Fibroblast of peridontal ligament (primary cell): ENCODE measurements around the gene EXOSC5.

Experiments
- DNase-seq: peaks from one replicate; pipeline ENCODE4 v3.0.0-alpha.2; 2010; ENCODE audit errors: extremely low read depth

The EXOSC5 gene

GRCh38 chr19:41367848-41368301 is 29.3 kb downstream of the EXOSC5 start:
- DNase-seq, result peak; percentile 96

DNA sequence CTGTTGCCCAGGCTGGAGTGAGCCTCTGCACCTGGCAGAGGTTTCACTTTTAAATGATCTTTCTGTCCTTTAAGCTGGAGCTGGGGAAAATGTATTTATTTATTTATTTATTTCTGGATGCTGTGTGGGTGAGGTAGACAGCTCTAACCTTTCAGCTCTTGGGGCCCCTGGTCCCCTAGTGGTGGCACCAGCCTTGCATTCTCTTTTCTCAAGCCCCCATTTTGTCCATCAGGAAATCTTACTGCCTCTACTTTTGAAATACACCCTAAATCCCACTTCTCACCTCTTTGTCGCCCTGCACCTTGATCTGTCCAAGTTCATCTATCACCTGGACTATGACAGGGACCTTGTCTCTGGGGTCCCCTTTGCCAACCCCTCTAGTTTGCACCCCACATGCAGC is 31.1 kb downstream of the EXOSC5 start:
- no peak for DNase-seq

- DNase-seq, result no peak
Observed at GRCh38 chr19:41364524-41365391, 32.4 kb downstream of the EXOSC5 start.

DNA sequence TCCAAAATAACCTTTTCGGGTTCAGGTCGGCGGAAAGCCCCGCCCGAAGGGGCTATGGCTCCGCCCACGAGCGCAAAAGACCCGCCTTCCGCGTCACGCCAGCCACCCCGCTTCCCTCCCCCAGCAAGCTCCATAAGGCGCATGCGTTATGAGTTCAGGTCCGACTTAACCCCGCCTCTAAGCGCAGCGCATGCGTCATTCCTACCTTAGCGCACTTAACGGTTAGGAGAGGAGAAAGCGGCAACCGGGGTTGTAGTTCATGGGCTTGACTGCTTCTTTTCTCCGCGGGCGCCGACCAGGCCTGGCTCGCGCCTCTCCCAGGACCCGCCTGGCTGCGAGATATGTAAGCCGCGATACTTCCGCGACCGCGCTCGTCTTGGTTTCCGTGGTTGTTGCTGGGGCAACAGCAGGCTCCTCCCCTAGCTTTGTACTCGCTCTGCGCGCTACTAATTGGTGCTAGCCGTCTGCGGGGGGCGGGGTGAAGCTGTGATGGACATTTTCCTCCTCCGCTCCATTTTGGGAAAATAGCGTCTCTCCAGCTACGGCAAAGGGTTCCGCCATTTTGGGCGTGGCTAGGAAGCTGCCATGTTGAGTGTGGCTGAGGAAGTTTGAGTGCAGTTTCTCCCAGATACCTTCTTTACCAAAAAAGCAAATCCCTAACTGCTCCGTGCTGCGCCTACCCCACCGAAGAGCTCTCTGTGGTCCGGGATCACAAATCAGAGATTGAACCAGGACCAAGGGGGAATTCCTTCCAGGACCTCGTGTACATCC is 33.2 kb downstream of the EXOSC5 start, which contains the start of gene B9D2:
Gene B9D2, minus strand, starts transcription at position 397 of the 771 bp plus-strand sequence. CDS start 630 bp downstream, outside the sequence.
- peak; percentile 99 for DNase-seq

DNA sequence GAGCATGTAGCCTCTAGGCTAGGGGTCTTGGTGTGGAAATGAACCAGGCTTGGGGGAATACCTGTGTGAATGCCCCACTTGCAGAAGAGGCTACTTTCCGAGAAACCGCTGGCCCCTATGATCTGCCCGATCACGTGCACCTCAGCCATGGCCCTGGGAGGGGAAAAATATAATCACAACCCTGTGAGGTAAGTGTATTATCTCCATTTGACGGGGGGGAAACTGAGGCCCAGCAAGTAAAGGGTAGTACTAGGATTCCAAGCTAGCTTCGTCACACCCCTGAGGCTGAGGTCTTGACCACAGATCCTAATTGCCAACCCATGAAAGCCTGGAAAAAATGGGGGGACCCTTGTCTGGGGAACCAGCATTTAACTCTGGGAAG is 33.8 kb downstream of the EXOSC5 start:
- DNase-seq, result no peak

DNA sequence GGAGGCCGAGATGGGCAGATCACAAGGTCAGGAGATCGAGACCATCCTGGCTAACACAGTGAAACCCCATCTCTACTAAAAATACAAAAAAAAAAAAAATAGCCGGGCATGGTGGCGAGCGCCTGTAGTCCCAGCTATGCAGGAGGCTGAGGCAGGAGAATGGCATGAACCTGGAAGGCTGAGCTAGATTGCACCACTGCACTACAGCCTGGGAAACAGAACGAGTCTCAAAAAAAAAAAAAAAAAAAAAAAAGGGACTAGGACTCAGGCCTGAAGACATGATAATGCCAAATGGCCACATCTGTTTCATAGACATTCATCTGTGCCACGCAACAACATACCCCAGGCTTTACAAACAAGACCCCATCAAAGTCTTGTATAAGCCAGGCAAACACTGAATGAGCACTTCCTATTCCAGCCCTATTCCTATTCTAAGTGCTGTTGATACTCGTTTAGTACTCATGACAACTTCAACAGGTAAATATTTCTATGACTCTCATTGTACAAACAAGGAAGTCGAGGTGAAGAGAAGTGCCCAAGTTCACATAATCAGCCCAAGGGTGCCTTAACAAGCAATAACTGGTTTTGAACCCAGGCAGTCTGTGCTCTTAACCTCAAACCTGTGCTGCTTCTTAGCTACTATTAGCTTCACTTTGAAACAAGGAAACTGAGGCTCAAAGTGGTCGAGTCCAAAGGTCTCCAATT is 34.9 kb downstream of the EXOSC5 start:
- no peak for DNase-seq

DNA sequence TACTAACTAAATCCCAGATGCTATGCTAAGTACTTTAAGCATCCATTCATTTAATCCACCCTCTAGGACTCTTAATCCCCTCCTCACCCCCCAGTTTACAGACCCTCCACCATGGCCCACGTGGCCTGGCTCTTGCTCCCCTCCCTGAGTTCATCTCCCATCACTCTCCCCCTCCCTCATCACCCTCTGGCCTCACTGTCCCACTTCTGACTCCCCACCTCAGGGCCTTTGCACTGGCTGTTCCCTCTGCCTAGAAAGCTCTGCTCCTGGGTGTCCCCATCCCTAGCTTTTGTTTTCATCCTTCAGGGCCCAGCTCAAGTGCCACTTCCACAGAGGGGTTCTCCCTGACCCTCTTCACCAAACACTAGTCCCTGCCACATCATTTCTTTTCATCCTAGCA is 37.4 kb downstream of the EXOSC5 start:
- no peak for DNase-seq

- no peak for DNase-seq
Observed at GRCh38 chr19:41357746-41358145, 39.4 kb downstream of the EXOSC5 start.

GRCh38 chr19:41356984-41357739 is 40.0 kb downstream of the EXOSC5 start:
- DNase-seq, result no peak

- DNase-seq, result no peak
Observed at GRCh38 chr19:41355802-41356201, 41.4 kb downstream of the EXOSC5 start.

DNA sequence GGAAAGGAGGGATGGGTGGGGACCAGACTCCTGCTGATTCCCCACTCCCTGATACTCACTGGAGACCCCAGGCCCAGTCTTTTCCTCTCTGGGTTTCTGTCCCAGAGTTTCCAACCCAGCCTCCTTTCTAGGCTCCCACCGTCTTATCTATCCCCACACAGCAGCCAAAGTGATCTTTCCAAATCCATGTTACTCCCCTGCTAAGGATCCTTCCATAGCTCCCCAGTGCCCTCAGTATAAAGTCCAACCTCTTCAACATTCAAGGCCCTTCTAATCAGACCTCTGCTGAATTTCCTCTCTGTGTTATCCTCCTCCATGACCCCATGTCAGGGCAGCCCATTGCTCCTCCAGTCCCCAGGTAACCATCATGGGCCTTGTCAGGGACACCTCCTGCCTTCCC is 42.1 kb downstream of the EXOSC5 start:
- DNase-seq, result no peak

DNA sequence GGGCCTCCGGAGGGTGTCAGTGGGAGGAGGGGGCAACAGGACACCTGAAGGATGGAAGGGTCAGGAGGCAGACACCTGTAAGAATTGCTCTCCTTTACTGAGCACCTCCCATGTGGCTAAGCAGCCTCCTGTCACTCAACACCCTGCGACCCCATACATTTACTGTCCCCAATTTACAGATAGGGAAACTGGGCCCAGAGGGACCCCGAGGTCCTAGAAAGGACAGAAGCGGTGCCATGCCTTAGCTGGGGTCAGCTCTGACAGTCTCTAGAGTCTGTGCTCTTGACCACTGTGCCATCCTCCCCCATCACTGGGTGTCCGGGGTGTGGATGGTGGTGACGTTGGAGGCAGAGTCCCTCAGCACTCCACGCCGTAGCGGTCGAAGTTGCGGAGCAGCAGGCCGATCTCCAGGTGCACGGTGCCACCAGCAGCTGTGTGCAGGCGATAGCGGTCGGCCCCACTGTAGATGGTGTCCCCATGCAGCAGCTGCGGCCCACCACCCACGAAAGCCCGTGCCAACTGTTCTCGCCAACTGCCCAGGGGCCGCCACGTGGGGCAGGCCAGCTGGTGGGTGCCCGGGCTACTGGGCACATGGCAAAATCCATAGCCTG is 42.7 kb downstream of the EXOSC5 start:
- no peak for DNase-seq

DNA sequence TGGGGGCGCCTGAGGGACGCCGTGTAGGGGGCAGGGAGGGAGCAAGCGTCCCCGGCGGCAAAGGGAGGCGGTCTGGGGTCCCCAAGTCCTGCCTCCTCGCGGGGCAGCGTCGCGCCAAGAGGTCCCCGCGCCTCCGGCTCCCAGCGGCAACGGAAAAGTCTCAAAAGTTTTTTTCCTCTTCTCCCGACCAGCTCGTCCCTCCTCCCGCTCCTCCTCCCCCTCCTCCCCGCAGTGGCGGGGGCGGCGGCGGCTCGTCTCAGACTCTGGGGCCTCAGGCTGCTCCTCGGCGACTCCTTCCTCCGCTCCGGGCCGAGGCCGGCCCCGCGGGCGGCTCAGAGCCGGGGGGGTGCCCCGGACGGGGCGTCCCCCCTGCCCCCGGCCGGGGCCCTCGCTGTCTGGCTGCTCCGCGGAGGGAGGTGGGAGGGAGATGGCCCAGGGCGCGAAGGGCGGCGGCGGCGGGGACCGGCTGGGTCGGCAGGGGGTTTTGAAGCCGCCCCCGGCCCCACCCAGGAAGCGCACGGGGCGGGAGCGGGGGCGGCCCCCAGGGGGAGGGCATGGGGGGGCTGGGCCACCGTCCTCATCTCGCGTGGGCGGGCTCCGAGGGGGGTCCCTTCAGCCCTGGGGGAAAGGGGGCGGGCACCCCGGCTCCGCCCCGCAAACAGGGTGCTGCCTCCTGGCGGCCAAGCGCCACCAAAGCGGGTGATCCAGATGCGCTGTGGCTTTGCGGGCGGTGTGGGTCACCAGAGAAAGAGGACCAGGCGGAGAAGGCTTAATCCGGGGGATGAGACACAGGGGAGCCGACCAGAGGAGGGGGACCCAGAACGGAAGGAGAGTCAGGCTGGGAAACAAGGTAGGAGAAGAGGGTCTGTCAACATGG is 43.5 kb downstream of the EXOSC5 start, which contains the start of gene TGFB1:
Gene TGFB1, minus strand, starts transcription at position 457 of the 877 bp plus-strand sequence. CDS start 878 bp downstream, outside the sequence.
- peak; percentile 79 for DNase-seq

DNA sequence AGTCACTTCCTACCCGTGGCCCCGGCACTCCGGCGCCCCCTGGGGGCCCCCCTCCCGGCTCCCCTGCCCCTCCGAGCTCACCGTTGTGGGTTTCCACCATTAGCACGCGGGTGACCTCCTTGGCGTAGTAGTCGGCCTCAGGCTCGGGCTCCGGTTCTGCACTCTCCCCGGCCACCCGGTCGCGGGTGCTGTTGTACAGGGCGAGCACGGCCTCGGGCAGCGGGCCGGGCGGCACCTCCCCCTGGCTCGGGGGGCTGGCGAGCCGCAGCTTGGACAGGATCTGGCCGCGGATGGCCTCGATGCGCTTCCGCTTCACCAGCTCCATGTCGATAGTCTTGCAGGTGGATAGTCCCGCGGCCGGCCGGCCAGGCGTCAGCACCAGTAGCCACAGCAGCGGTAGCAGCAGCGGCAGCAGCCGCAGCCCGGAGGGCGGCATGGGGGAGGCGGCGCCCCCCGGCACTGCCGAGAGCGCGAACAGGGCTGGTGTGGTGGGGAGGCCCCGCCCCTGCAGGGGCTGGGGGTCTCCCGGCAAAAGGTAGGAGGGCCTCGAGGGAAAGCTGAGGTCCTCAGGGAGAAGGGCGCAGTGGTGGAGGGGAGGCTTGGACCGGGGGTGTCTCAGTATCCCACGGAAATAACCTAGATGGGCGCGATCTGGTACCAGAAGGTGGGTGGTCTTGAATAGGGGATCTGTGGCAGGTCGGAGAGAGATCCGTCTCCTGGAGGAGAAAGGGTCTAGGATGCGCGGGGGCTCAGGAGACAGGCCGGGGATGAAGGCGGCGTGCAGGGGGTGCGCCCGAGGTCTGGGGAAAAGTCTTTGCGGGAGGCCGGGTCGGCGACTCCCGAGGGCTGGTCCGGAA is 44.3 kb downstream of the EXOSC5 start:
- DNase-seq, result peak; percentile 35

DNA sequence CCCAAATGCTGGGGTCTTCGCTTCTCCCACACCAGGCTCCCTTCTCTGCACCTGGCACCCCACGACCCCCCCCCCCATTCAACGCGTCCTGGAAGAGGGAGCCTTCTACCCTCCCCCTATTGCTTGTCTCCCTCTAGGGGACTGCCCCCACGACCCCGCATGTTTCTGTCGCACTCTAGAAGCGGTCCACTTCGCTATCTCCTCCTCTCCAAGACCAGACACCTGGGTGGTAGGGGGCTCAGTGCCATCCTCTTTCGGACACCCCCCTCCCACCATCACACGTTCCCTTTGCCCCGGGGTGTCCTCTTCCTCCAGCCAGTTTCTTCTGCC is 44.9 kb downstream of the EXOSC5 start:
- no peak for DNase-seq

DNA sequence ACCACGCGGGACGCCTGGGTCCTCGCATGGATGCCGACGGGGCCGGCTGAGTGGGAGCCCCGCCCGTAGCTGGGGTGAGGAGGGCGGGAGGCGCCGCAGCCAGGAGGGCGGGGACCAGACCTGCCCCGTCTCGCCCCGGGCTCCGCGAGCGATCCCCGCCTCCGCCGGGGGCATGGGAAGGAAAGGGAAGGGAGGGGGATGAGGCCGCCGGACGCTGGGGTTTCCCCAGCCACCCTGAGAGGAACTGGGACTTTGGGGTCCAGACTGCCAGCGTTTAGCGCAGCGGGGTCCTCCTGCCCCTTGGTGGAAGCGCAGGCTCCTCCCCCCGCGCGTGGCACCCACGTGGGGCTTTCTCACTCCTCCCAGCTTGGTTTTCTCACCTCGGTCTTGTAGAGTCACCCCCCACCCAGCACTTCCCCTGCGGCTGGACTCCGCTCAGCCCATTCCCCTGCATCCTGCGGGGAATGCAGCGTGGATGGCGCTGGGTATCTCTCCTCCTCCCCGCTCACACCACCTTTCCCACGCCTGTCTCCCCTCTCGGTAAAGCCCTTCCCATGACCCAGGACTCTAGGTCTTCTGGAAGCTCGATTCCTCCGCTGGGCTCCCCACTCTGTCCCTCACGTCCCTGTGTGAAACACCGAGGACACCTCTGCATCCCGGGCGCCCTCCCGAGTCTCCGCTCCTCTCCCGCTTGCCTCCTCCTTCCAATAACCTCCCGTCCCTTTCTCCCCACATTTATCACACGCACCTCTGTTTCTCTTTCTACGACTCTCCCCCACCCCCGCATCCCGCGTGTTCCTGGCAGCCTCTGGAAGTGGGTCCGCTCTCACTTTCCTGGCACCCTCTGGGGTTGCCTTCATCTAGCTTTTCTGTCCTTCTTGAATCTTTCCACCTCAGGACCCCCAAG is 45.6 kb downstream of the EXOSC5 start:
- DNase-seq, result peak; percentile 38

DNA sequence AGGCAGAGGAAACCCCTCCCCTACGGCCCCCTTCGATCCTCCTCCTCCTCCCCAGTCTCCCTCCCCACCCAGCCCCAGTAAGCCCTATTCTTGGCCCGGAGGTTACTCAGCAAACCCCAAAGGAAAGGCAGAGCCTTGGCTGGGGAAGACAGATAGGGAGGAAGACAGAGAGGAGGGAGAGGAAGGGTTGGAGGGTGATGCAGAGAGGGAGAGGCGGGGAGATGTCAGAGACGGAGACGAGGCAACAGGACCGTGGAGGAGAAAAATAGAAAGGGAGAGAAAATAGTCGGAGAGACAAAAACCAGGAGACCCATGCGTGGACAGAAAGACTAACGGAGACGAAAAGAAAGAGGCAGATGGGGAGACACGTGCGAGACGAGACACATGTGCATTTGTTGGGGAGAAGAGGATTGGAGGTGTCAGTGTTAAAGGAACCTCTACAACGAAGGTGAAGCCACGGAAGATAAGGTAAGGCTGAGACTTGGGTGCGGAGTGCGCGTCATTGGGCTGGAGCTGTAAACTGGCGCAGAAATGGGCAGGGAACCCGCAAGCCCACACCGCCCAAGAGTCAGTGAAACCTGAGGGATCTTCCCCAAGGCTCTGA is 46.3 kb downstream of the EXOSC5 start:
- peak; percentile 16 for DNase-seq
